Mesenchymal stem cell (in vitro differentiated cells and primary cell): ENCODE results near the gene SCN3A.

Source experiments
- DNase-seq: peaks from one replicate; pipeline ENCODE4 v3.0.0-alpha.2; 2013
- H2AFZ ChIP-seq: one replicate; pipeline ENCODE4 v1.6.1; 2013; ENCODE audit warnings: low read depth, mild to moderate bottlenecking, control low read depth, inconsistent platforms, low read length, moderate library complexity
- H2AK5ac ChIP-seq: 2 replicates; pipeline ENCODE4 v1.6.1; 2013; ENCODE audit warnings: low read length, moderate library complexity, mild to moderate bottlenecking, inconsistent platforms; ENCODE audit not compliant: severe bottlenecking
- H2BK120ac ChIP-seq: one replicate; pipeline ENCODE4 v1.6.1; 2013; ENCODE audit warnings: low read depth, mild to moderate bottlenecking, inconsistent platforms, low read length, moderate library complexity
- H2BK12ac ChIP-seq, 2 experiments: one replicate each; pipeline ENCODE4 v1.6.1; 2013; ENCODE audit warnings: inconsistent platforms in 2 of 2, low read length in 2 of 2, mild to moderate bottlenecking in 2 of 2, moderate library complexity in 2 of 2, control low read depth in 1 of 2
- H2BK15ac ChIP-seq: one replicate; pipeline ENCODE4 v1.6.1; 2013; ENCODE audit warnings: mild to moderate bottlenecking, low read depth, inconsistent platforms; ENCODE audit not compliant: poor library complexity, severe bottlenecking
- H2BK5ac ChIP-seq: 2 replicates; pipeline ENCODE4 v1.6.1; 2013; ENCODE audit warnings: low read depth, mild to moderate bottlenecking, low read length, control low read depth, inconsistent platforms; ENCODE audit not compliant: poor library complexity, severe bottlenecking
- H3K14ac ChIP-seq, 2 experiments: one replicate each; pipeline ENCODE4 v1.6.1; 2013; ENCODE audit warnings: inconsistent platforms in 2 of 2, low read length in 2 of 2, control low read depth in 1 of 2, mild to moderate bottlenecking in 1 of 2, moderate library complexity in 1 of 2
- H3K18ac ChIP-seq, 2 experiments: one replicate each; pipeline ENCODE4 v1.6.1; 2013; ENCODE audit warnings: inconsistent platforms in 2 of 2, low read length in 2 of 2, control low read depth in 1 of 2, low read depth in 1 of 2, mild to moderate bottlenecking in 1 of 2
- H3K23ac ChIP-seq, 2 experiments: one replicate each; pipeline ENCODE4 v1.6.1; 2013; ENCODE audit warnings: inconsistent platforms in 2 of 2, low read length in 2 of 2, mild to moderate bottlenecking in 2 of 2, moderate library complexity in 2 of 2, control low read depth in 1 of 2
- H3K27ac ChIP-seq: 2 replicates; pipeline ENCODE4 v1.5.1; 2013; ENCODE audit warnings: mild to moderate bottlenecking, moderate library complexity, low read length, control low read depth, inconsistent platforms; ENCODE audit not compliant: poor library complexity, severe bottlenecking
- H3K27me3 ChIP-seq, 2 experiments: 2 replicates each; pipeline versions ENCODE4 v1.6.1 to v1.7.0; 2013; ENCODE audit warnings: low read length in 2 of 2, mild to moderate bottlenecking in 2 of 2, moderate library complexity in 2 of 2, control low read depth in 1 of 2, inconsistent platforms in 1 of 2; ENCODE audit not compliant: control insufficient read depth in 1 of 2, insufficient read depth in 1 of 2
- H3K36me3 ChIP-seq, 2 experiments: 2 replicates each; pipeline versions ENCODE4 v1.6.1 to v1.7.0; 2013; ENCODE audit warnings: low read length in 2 of 2, control low read depth in 1 of 2, inconsistent platforms in 1 of 2, low read depth in 1 of 2, mild to moderate bottlenecking in 1 of 2; ENCODE audit not compliant: insufficient read depth in 2 of 2, control insufficient read depth in 1 of 2
- H3K4ac ChIP-seq, 2 experiments: one replicate each; pipeline ENCODE4 v1.6.1; 2013; ENCODE audit warnings: inconsistent platforms in 2 of 2, low read length in 2 of 2, mild to moderate bottlenecking in 2 of 2, moderate library complexity in 2 of 2, control low read depth in 1 of 2, low read depth in 1 of 2
- H3K4me1 ChIP-seq: 2 replicates; pipeline ENCODE4 v1.6.1; 2013; ENCODE audit warnings: low read depth, low read length, control low read depth; ENCODE audit not compliant: control insufficient read depth, insufficient read depth
- H3K4me2 ChIP-seq: 2 replicates; pipeline ENCODE4 v1.6.1; 2013; ENCODE audit warnings: low read length, mild to moderate bottlenecking, inconsistent platforms; ENCODE audit not compliant: poor library complexity, severe bottlenecking
- H3K4me3 ChIP-seq, 2 experiments: 2 replicates each; pipeline versions ENCODE4 v1.5.1 to v1.7.0; 2013; ENCODE audit warnings: low read length in 2 of 2, mild to moderate bottlenecking in 2 of 2, control low read depth in 1 of 2, low read depth in 1 of 2; ENCODE audit not compliant: insufficient read depth in 1 of 2
- H3K79me1 ChIP-seq: replicated peaks from 2 replicates; pipeline ENCODE4 v1.6.1; 2013; ENCODE audit warnings: mild to moderate bottlenecking, control low read depth, low read length, inconsistent platforms; ENCODE audit not compliant: poor library complexity, severe bottlenecking
- H3K9ac ChIP-seq: 2 replicates; pipeline ENCODE4 v1.7.0; 2013; ENCODE audit warnings: mild to moderate bottlenecking, low read length, moderate library complexity
- H3K9me3 ChIP-seq: 2 replicates; pipeline ENCODE4 v1.7.0; 2013; ENCODE audit warnings: mild to moderate bottlenecking, low read length; ENCODE audit not compliant: control insufficient read depth
- H4K8ac ChIP-seq: one replicate; pipeline ENCODE4 v1.6.1; 2013; ENCODE audit warnings: inconsistent platforms, mild to moderate bottlenecking, low read length, moderate library complexity
- H4K91ac ChIP-seq: one replicate; pipeline ENCODE4 v1.6.1; 2013; ENCODE audit warnings: mild to moderate bottlenecking, low read length, inconsistent platforms
- WGBS: methylation state at CpG from one replicate; pipeline ENCODE4 v1.1.7; 2013; ENCODE audit warnings: mixed read lengths; 5-methylcytosine and 5-hydroxymethylcytosine counted together

The SCN3A gene

GRCh38 chr2:165141601-165142354, 62.1 kb downstream of the SCN3A start:
- Histone ChIP-seq H2BK15ac (no peak overlapping the region), H2AK5ac (no peak overlapping the region), H3K14ac (no peak overlapping the region), H3K9ac (no peak overlapping the region), H4K91ac (no peak overlapping the region), H3K4me1 (no peaks in the 10 kb centered on the region), H3K4ac (no peak overlapping the region), H2BK5ac (no peak overlapping the region), H3K4me3 (no peak overlapping the region), H2BK120ac (no peak overlapping the region), H3K36me3 (no peaks in the 10 kb centered on the region), H3K79me1 (no peaks in the 10 kb centered on the region), H3K18ac (no peak overlapping the region), H3K27ac (no peak overlapping the region), H3K4me2 (no peak overlapping the region), H3K23ac (no peak overlapping the region), H3K27me3 (no peaks in the 10 kb centered on the region), H3K9me3 (no peaks in the 10 kb centered on the region), H4K8ac (no peak overlapping the region), H2BK12ac (no peak overlapping the region), H2AFZ (no peak overlapping the region)
- peak; percentile 10 for DNase-seq
- WGBS, result 89% methylated on average over 1 of the region's 1 CpG

GRCh38 chr2:165126244-165126643, 77.6 kb downstream of the SCN3A start:
- Histone ChIP-seq H3K27me3 (no peaks in the 10 kb centered on the region), H3K4ac (no peak overlapping the region), H4K91ac (no peak overlapping the region), H4K8ac (no peak overlapping the region), H2BK12ac (no peak overlapping the region), H3K79me1 (no peaks in the 10 kb centered on the region), H3K4me1 (peaks cover 2% of the 10 kb centered on the region), H2BK5ac (no peak overlapping the region), H3K9ac (no peak overlapping the region), H3K9me3 (no peaks in the 10 kb centered on the region), H2AK5ac (no peak overlapping the region), H3K14ac (no peak overlapping the region), H3K27ac (no peak overlapping the region), H2BK120ac (no peak overlapping the region), H3K4me2 (no peak overlapping the region), H3K36me3 (no peaks in the 10 kb centered on the region), H3K4me3 (no peak overlapping the region), H3K23ac (no peak overlapping the region), H3K18ac (no peak overlapping the region), H2AFZ (no peak overlapping the region), H2BK15ac (no peak overlapping the region)
- no peak for DNase-seq
- WGBS, result 97% methylated on average over 2 of the region's 3 CpGs

DNA sequence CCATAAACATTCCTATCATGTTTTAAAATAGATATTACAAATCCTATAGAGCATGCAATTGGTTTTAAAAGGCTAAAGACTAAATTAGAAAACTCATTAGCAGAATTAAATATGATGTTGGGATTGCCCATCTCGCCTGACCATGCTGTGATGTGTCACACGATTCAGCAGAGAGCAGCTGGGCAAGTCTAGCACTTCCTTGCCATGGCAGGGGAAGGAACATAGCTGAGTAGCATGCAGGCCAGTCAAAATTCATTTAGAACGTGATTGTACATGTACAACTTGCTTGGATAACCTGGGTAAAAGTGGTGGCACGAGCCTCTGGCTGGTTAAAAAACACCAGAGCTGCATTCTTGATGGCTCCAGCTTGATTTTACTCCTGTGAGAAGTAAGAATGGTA, 81.3 kb downstream of the SCN3A start:
- H3K23ac ChIP-seq, result no peak overlapping the region
- H2BK5ac ChIP-seq, result no peak overlapping the region
- H3K9ac ChIP-seq, result no peak overlapping the region
- no peaks in the 10 kb centered on the region for H3K79me1 ChIP-seq
- H3K27ac ChIP-seq, result no peak overlapping the region
- H3K18ac ChIP-seq, result no peak overlapping the region
- peak overlapping the region in 1 of 2 experiments; percentile 21 for H2BK12ac ChIP-seq
- H4K8ac ChIP-seq, result peak overlapping the region; percentile 72
- H2BK120ac ChIP-seq, result no peak overlapping the region
- no peak overlapping the region for H3K4ac ChIP-seq
- H2BK15ac ChIP-seq, result no peak overlapping the region
- H3K14ac ChIP-seq, result no peak overlapping the region
- H3K36me3 ChIP-seq, result no peaks in the 10 kb centered on the region
- no peak overlapping the region for H2AK5ac ChIP-seq
- WGBS, result 88% methylated on average over 4 of the region's 4 CpGs
- H3K4me3 ChIP-seq, result no peak overlapping the region
- no peaks in the 10 kb centered on the region for H3K27me3 ChIP-seq
- H4K91ac ChIP-seq, result peak overlapping the region; percentile 68
- H3K9me3 ChIP-seq, result no peaks in the 10 kb centered on the region
- DNase-seq, result no peak
- peaks cover 2% of the 10 kb centered on the region for H3K4me1 ChIP-seq
- H3K4me2 ChIP-seq, result no peak overlapping the region
- H2AFZ ChIP-seq, result no peak overlapping the region

GRCh38 chr2:165120740-165121467, 82.9 kb downstream of the SCN3A start:
- H4K8ac ChIP-seq, result no peak overlapping the region
- H2AFZ ChIP-seq, result no peak overlapping the region
- no peak overlapping the region for H3K4ac ChIP-seq
- peak; percentile 43 for DNase-seq
- no peaks in the 10 kb centered on the region for H3K79me1 ChIP-seq
- H3K27ac ChIP-seq, result peak overlapping the region; percentile 35
- H3K27me3 ChIP-seq, result no peaks in the 10 kb centered on the region
- no peaks in the 10 kb centered on the region for H3K36me3 ChIP-seq
- no peak overlapping the region for H2BK5ac ChIP-seq
- H2BK15ac ChIP-seq, result no peak overlapping the region
- no peaks in the 10 kb centered on the region for H3K9me3 ChIP-seq
- H4K91ac ChIP-seq, result no peak overlapping the region
- no peak overlapping the region for H3K14ac ChIP-seq
- peak overlapping the region; percentile 23 for H3K9ac ChIP-seq
- H3K23ac ChIP-seq, result no peak overlapping the region
- no peak overlapping the region for H2BK120ac ChIP-seq
- no peak overlapping the region for H3K4me2 ChIP-seq
- no peak overlapping the region for H3K4me3 ChIP-seq
- WGBS, result 95% methylated on average over 3 of the region's 7 CpGs
- no peak overlapping the region for H2AK5ac ChIP-seq
- no peak overlapping the region for H3K18ac ChIP-seq
- H3K4me1 ChIP-seq, result peaks cover 2% of the 10 kb centered on the region
- H2BK12ac ChIP-seq, result no peak overlapping the region
